GM20000 (cell line): ENCODE data around the gene TWSG1.
A peak's percentile ranks its signal among the peaks of the same experiment; 100 is the strongest.

Experiments used
- DNase-seq: peaks from one replicate; pipeline ENCODE4 v3.0.0; 2012; ENCODE audit warnings: low spot score
- TF ChIP-seq, protein P1 (sequence below): IDR thresholded peaks from 2 replicates; pipeline ENCODE4 v1.5.1; 2012; ENCODE audit warnings: mild to moderate bottlenecking, control low read depth; ENCODE audit errors: extremely low read depth, missing control alignments

Gene TWSG1

DNA sequence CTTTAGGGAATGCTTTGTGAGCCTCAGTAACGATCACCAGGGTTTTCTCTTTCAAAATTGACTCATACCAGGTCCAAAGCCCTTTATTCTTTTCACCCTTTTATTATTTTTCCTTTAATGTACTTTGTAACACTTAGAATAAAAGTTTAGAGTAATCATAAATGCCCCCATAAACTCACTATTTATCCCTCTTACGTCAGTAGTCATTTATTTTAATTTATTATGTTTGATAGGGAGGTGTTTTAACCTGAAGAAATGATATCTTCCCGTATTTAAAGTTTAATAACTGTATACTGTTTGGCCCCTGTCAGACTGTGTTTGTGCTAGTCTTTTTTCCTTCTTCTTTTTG lies 1.1 kb downstream of the TWSG1 start:
- TF ChIP-seq, protein P1, sequence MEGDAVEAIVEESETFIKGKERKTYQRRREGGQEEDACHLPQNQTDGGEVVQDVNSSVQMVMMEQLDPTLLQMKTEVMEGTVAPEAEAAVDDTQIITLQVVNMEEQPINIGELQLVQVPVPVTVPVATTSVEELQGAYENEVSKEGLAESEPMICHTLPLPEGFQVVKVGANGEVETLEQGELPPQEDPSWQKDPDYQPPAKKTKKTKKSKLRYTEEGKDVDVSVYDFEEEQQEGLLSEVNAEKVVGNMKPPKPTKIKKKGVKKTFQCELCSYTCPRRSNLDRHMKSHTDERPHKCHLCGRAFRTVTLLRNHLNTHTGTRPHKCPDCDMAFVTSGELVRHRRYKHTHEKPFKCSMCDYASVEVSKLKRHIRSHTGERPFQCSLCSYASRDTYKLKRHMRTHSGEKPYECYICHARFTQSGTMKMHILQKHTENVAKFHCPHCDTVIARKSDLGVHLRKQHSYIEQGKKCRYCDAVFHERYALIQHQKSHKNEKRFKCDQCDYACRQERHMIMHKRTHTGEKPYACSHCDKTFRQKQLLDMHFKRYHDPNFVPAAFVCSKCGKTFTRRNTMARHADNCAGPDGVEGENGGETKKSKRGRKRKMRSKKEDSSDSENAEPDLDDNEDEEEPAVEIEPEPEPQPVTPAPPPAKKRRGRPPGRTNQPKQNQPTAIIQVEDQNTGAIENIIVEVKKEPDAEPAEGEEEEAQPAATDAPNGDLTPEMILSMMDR = no peak
- DNase-seq = no peak

GRCh38 chr18:9336827-9337226 lies 2.3 kb downstream of the TWSG1 start:
- DNase-seq = no peak
- TF ChIP-seq, protein P1 = no peak

GRCh38 chr18:9337873-9338272 lies 3.3 kb downstream of the TWSG1 start:
- DNase-seq = peak; percentile 29
- TF ChIP-seq, protein P1 = no peak

DNA sequence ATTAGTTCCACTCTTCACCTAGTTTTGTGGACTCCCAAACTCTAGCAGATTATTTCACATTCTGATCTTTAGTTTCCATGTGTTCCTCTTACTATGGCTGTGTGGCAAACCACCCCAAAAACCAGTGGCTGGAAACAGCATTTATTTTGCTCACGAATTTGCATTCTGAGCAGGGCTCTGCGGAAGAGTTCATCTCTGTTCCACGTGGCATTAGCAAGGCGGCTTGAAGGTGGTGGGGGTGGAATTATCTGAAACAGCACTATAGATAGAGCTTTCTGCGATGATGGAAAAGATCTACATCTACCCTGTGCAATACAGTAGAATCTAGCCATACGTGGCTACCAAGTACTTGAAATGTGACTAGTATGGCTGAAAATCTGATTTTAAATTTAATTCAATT lies 5.9 kb downstream of the TWSG1 start:
- no peak for DNase-seq
- TF ChIP-seq, protein P1 = no peak

DNA sequence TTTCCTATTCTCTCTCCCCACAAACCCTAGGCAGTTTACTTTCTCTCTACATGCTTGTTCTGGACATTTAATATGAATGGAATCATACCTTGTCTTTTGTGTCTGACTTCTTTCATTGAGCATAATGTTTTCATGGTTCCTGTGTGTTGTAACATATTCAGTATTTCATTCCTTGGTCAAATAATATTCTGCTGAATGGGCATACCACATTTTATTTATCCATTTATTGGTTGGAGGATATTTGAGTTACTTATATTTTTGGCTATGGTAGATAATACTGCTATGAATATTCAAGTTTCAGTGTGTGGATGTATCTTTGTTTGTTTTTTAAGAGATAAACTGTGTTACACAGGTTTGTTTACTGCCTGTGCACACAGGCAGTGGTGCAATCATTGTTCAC lies 9.0 kb downstream of the TWSG1 start:
- DNase-seq = no peak
- TF ChIP-seq, protein P1 = no peak

DNA sequence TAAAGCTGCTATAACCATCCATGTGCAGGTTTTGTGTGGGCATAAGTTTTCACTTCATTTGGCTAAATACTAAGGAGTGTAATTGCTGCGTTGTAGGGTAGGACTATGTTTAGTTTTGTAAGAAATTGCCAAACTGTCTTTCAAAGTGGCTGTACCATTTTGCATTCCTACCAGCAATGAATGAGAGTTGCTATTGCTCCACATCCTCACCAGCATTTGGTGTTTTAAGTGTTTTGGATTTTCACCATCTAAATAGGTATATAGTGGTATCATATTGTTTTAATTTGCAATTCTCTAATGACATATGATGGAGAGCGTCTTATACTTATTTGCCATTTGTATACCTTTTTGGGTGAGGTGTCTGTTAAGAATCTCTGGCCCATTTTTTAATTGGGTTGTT lies 12.2 kb downstream of the TWSG1 start:
- no peak for DNase-seq
- TF ChIP-seq, protein P1 = no peak

GRCh38 chr18:9348079-9348671 lies 13.6 kb downstream of the TWSG1 start:
- DNase-seq = peak; percentile 26

More at GRCh38 chr18:9348079-9348671, 13.6 kb downstream of the TWSG1 start:
- TF ChIP-seq, protein P1 = no peak
